LHCN-M2 (cell line): Measurements from ENCODE around the gene IFT88. TPM values are rescaled to one million over a fixed set of nuclear protein-coding genes. Genes with fewer than 3 reads are reported as not detected.

Experiments
- DNase-seq: peaks from one replicate; pipeline ENCODE4 v3.0.0-alpha.2; 2012; ENCODE audit warnings: low read depth
- total RNA-seq: library from RNA; depleted of rRNA; stranded (reverse); fragments of >200 nt; gene quantifications from 2 replicates; pipeline ENCODE4 v1.2.3, GENCODE V29; 2014; rRNA removed

Gene IFT88
- total RNA-seq, 1 experiment from 2014 or later: 18.0 TPM

GRCh38 chr13:20716951-20717350 lies 150.0 kb downstream of the IFT88 start:
- DNase-seq: no peak

- DNase-seq: no peak
Observed at GRCh38 chr13:20717581-20718542, 150.9 kb downstream of the IFT88 start.

- no peak for DNase-seq
Observed at GRCh38 chr13:20718958-20719566, 152.1 kb downstream of the IFT88 start.

GRCh38 chr13:20719783-20720182 lies 152.8 kb downstream of the IFT88 start:
- DNase-seq: no peak

- no peak for DNase-seq
Observed at GRCh38 chr13:20720499-20720898, 153.5 kb downstream of the IFT88 start.

GRCh38 chr13:20721058-20721453 lies 154.1 kb downstream of the IFT88 start:
- DNase-seq: no peak

- no peak for DNase-seq
Observed at GRCh38 chr13:20721454-20722357, 154.7 kb downstream of the IFT88 start.

- no peak for DNase-seq
Observed at GRCh38 chr13:20727856-20728255, 160.9 kb downstream of the IFT88 start.

- no peak for DNase-seq
Observed at GRCh38 chr13:20728579-20729311, 161.8 kb downstream of the IFT88 start.

GRCh38 chr13:20729633-20730585 lies 163.0 kb downstream of the IFT88 start:
- DNase-seq: no peak

GRCh38 chr13:20738616-20739015 lies 171.7 kb downstream of the IFT88 start:
- DNase-seq: peak; percentile 6

- DNase-seq: no peak
Observed at GRCh38 chr13:20740021-20740420, 173.1 kb downstream of the IFT88 start.

Other genes starting within 250 kb of the IFT88 start
- gene CRYL1, start 41.3 kb upstream of the IFT88 start, total RNA-seq: 11.5 and 13.0 TPM in 2 replicates
- 4.9 and 7.1 TPM in 2 replicates for gene IL17D, start 136.5 kb downstream of the IFT88 start, total RNA-seq
- 23.5 and 26.1 TPM in 2 replicates for gene EEF1AKMT1, start 206.8 kb downstream of the IFT88 start, total RNA-seq